GM12878 (cell line): ENCODE measurements around the gene ITGA7. TPM values are rescaled to one million over a fixed set of nuclear protein-coding genes. Genes with fewer than 3 reads are reported as not detected.

ENCODE experiments used
- ATAC-seq: fragments of 200-7000 bp; cut with Tn5 transposase; 3 replicates; pipeline ENCODE4 v1.9.1; 2020; ENCODE audit warnings: mild to moderate bottlenecking, moderate library complexity
- BruUV-seq: library from RNA; stranded (reverse); fragments of 400-500 nt; replicated peaks from 2 replicates; lab custom pipeline; 2021; lab: Mats Ljungman, UMichigan
- CTCF ChIA-PET: fragments of 300-600 bp; sonication (Branson Sonifier 250); formaldehyde crosslinking; extraction: SDS; loops from one replicate; lab custom pipeline; 2021; ENCODE audit warnings: inconsistent platforms; lab: Yijun Ruan, JAX
- POLR2A ChIA-PET: fragments of 350-600 bp; formaldehyde crosslinking; extraction: SDS; loops from one replicate; lab custom pipeline; 2021; ENCODE audit warnings: inconsistent platforms; lab: Charles Lee
- RAD21 ChIA-PET: fragments of 300-600 bp; sonication (Branson Sonifier 250); formaldehyde crosslinking; loops from one replicate; lab custom pipeline; 2023; ENCODE audit warnings: antibody characterized with exemption; ENCODE audit not compliant: unreplicated experiment; lab: Charles Lee
- SMC1A ChIA-PET: fragments of 300-600 bp; sonication (Branson Sonifier 250); formaldehyde crosslinking; loops from one replicate; lab custom pipeline; 2023; ENCODE audit not compliant: unreplicated experiment, uncharacterized antibody; lab: Charles Lee
- DNase-seq: peaks from one replicate; pipeline ENCODE4 v3.0.0-alpha.2; 2011; ENCODE audit warnings: low read depth, low spot score
- FAIRE-seq: peaks from 3 replicates; lab custom pipeline; 2011; peaks lifted over from hg19 to GRCh38; lab: Jason Lieb, UNC
- H2AFZ ChIP-seq: 2 replicates; pipeline ENCODE4 v1.6.0; 2011; ENCODE audit warnings: low read depth, low read length, control low read depth; ENCODE audit not compliant: control insufficient read depth
- H3K27ac ChIP-seq: 2 replicates; pipeline ENCODE4 v1.5.1; 2011; ENCODE audit warnings: control low read depth; ENCODE audit not compliant: control insufficient read depth, insufficient read depth
- H3K27me3 ChIP-seq, 2 experiments: replicated peaks in 1 of 2; 2 replicates each; pipeline versions ENCODE4 v1.6.0 to v1.6.1; 2011; ENCODE audit warnings: low read length in 1 of 2; ENCODE audit not compliant: control insufficient read depth in 2 of 2, insufficient read depth in 2 of 2
- H3K36me3 ChIP-seq, 2 experiments: 2 replicates each; pipeline ENCODE4 v1.5.1; 2011; ENCODE audit warnings: low read length in 1 of 2; ENCODE audit not compliant: control insufficient read depth in 2 of 2, insufficient read depth in 2 of 2
- H3K4me1 ChIP-seq: 2 replicates; pipeline ENCODE4 v1.6.1; 2011; ENCODE audit warnings: mild to moderate bottlenecking, low read length, moderate library complexity, mixed read lengths; ENCODE audit not compliant: control insufficient read depth, insufficient read depth
- H3K4me2 ChIP-seq: 2 replicates; pipeline ENCODE4 v1.6.0; 2011; ENCODE audit warnings: control low read depth; ENCODE audit not compliant: control insufficient read depth, insufficient read depth
- H3K4me3 ChIP-seq: fragments of 200-600 bp; sonication (generic); 2 replicates; pipeline ENCODE4 v1.5.1; 2016
- H3K79me2 ChIP-seq: 2 replicates; pipeline ENCODE4 v1.6.0; 2011; ENCODE audit warnings: low read length; ENCODE audit not compliant: control insufficient read depth, insufficient read depth
- H3K9ac ChIP-seq: 2 replicates; pipeline ENCODE4 v1.8.0; 2011; ENCODE audit warnings: low read length, control low read depth, mixed read lengths; ENCODE audit not compliant: control insufficient read depth, insufficient read depth
- H3K9me3 ChIP-seq: replicated peaks from 3 replicates; pipeline ENCODE4 v1.5.1; 2011; ENCODE audit warnings: mild to moderate bottlenecking, low read length; ENCODE audit not compliant: control insufficient read depth, insufficient read depth
- H4K20me1 ChIP-seq: 2 replicates; pipeline ENCODE4 v1.6.0; 2011; ENCODE audit not compliant: control insufficient read depth, insufficient read depth
- CBFB ChIP-seq: IDR thresholded peaks from 2 replicates; pipeline ENCODE4 v1.6.1; 2016; ENCODE audit warnings: antibody characterized with exemption, low read depth
- MEF2A ChIP-seq: IDR thresholded peaks from 2 replicates; pipeline ENCODE4 v1.6.1; 2011; ENCODE audit warnings: low read depth, mild to moderate bottlenecking, low read length, moderate library complexity; ENCODE audit not compliant: insufficient read depth
- NFIC ChIP-seq: IDR thresholded peaks from 2 replicates; pipeline ENCODE4 v1.6.1; 2012; ENCODE audit warnings: low read depth, mild to moderate bottlenecking, inconsistent platforms, low read length, moderate library complexity
- RAD51 ChIP-seq: fragments of 450-650 bp; IDR thresholded peaks from 2 replicates; pipeline ENCODE4 v1.6.1; 2016; ENCODE audit warnings: moderate library complexity, mild to moderate bottlenecking, inconsistent platforms
- WGBS: methylation state at CpG from one replicate; pipeline ENCODE4 v1.1.6; 2016; ENCODE audit warnings: low lambda C conversion rate; ENCODE audit not compliant: insufficient replicate concordance, insufficient coverage; ENCODE audit errors: missing lambda C conversion rate; 5-methylcytosine and 5-hydroxymethylcytosine counted together
- in situ Hi-C: fragments of 300-500 bp; cut with MboI; formaldehyde crosslinking; loops from 9 replicates; pipeline ENCODE4 v1.14.3; 2018; ENCODE audit warnings: mixed read lengths
- intact Hi-C: fragments of 100-400 bp; cut with micrococcal nuclease; formaldehyde crosslinking; loops from one replicate; pipeline ENCODE4 v1.14.2; 2022; ENCODE audit not compliant: unreplicated experiment
- polyA plus RNA-seq, 11 experiments: library from polyadenylated mRNA; depleted of rRNA in 4 of 11; unstranded in 6 of 11; stranded (reverse) in 5 of 11; fragments of >200 nt; fragmentation: Nextera tagmentation in 4 of 11; fragmentation: Illumina TruSeq in 1 of 11; extraction: Ambion mirVana in 4 of 11; extraction: Trizol in 1 of 11; gene quantifications; 1 replicate in 1 of 11; 2 replicates in 10 of 11; pipeline versions ENCODE4 v1.2.1 to v1.2.3, GENCODE V29; 2011 to 2016; ENCODE audit warnings: inconsistent platforms in 2 of 11, missing spikeins in 2 of 11, low read depth in 1 of 11
- total RNA-seq, 4 experiments: library from RNA; depleted of rRNA in 3 of 4; stranded (reverse); fragments of >200 nt in 3 of 4; fragmentation: Illumina TruSeq in 1 of 4; extraction: Trizol in 1 of 4; gene quantifications; 2 replicates each; pipeline versions ENCODE4 v1.2.1 to v1.2.3, GENCODE V29; 2013 to 2021
- TF ChIP-seq, protein P1 (sequence below): fragments of 450-650 bp; IDR thresholded peaks from 2 replicates; pipeline ENCODE4 v1.6.1; 2017; ENCODE audit warnings: mild to moderate bottlenecking, moderate library complexity
- TF ChIP-seq, protein P2 (sequence below): fragments of 150-350 bp; IDR thresholded peaks from 2 replicates; pipeline ENCODE4 v1.6.1; 2016; ENCODE audit warnings: low read depth, low read length
- TF ChIP-seq, protein P3 (sequence below): fragments of 450-650 bp; IDR thresholded peaks from 2 replicates; pipeline ENCODE4 v1.6.1; 2017; ENCODE audit warnings: mild to moderate bottlenecking, low read depth, inconsistent platforms; ENCODE audit not compliant: poor library complexity, severe bottlenecking
- TF ChIP-seq, protein P4 (sequence below): IDR thresholded peaks from 2 replicates; pipeline ENCODE4 v1.6.1; 2011; ENCODE audit warnings: low read depth, mild to moderate bottlenecking, low read length, moderate library complexity, borderline replicate concordance; ENCODE audit errors: extremely low read depth
- TF ChIP-seq, protein P5 (sequence below): fragments of 450-650 bp; IDR thresholded peaks from 2 replicates; pipeline ENCODE4 v1.6.1; 2018; ENCODE audit warnings: mild to moderate bottlenecking, low read depth, moderate library complexity; ENCODE audit not compliant: partially characterized antibody

Gene ITGA7
- total and polyA plus RNA-seq, 10 of the 15 experiments (the other 5 are each of a cell fraction or from before 2014, with no cell fraction given) = 0.18 to 5.1 (median 1.5) TPM

DNA sequence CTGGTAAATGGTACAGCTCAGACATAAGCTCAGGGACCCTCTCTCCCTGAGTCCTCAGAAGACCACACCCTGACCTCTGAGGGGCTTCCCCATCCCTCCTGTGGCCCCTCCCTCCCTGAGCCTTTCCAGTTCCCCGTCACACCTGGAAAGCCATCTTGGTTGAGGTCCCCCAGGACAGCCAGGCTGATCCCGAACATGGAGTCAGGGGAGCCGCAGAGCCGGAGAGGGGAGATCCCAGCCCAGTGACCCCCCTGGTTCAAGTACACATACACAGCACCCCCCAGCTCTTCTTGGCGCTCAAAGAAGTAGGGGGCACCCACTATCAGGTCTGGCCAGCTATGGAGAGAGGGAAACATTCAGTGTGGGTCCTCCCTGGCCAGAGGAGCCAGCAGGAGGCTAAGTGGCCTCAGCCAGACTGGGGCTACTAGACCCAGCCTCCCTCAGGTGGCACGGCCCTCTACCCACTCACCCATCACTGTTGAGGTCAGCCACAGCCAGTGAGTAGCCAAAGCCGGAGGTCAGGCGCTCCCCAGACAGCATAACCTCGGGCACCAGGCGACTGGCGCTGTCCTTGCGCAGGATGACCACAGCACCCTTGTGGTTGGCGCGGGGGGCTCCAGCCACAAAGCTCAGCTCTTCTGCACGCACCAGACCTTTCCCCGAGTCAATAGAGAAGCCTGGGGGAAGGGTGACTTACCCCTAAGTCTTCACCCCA lies 9.3 kb downstream of the ITGA7 start:
- H4K20me1 ChIP-seq = no peaks in the 10 kb centered on the region
- ChIA-PET SMC1A (no interaction called here), RAD21 (no interaction called here), POLR2A (no interaction called here), CTCF (interaction anchor here (1.1 to 1.2 kb wide), 2 partner anchors 18 to 42 kb away, joined by 3 read pairs; partner anchors contain the start of gene BLOC1S1)
- DNase-seq (no peak), FAIRE-seq (no peak), ATAC-seq (no peak)
- H3K27me3 ChIP-seq = no peaks in the 10 kb centered on the region
- intact Hi-C loops (no loop called here), in situ Hi-C loops (no loop called here)
- no peak overlapping the region for H3K9ac ChIP-seq
- H3K9me3 ChIP-seq = no peaks in the 10 kb centered on the region
- no peaks in the 10 kb centered on the region for H3K79me2 ChIP-seq
- BruUV-seq = no TSS peak
- no peaks in the 10 kb centered on the region for H3K4me1 ChIP-seq
- no peaks in the 10 kb centered on the region for H3K36me3 ChIP-seq
- H3K27ac ChIP-seq = no peak overlapping the region
- WGBS = 35% methylated on average over 16 of the region's 16 CpGs
- H2AFZ ChIP-seq = no peak overlapping the region
- H3K4me3 ChIP-seq = no peak overlapping the region
- no peak overlapping the region for H3K4me2 ChIP-seq
- TF ChIP-seq, protein P1, sequence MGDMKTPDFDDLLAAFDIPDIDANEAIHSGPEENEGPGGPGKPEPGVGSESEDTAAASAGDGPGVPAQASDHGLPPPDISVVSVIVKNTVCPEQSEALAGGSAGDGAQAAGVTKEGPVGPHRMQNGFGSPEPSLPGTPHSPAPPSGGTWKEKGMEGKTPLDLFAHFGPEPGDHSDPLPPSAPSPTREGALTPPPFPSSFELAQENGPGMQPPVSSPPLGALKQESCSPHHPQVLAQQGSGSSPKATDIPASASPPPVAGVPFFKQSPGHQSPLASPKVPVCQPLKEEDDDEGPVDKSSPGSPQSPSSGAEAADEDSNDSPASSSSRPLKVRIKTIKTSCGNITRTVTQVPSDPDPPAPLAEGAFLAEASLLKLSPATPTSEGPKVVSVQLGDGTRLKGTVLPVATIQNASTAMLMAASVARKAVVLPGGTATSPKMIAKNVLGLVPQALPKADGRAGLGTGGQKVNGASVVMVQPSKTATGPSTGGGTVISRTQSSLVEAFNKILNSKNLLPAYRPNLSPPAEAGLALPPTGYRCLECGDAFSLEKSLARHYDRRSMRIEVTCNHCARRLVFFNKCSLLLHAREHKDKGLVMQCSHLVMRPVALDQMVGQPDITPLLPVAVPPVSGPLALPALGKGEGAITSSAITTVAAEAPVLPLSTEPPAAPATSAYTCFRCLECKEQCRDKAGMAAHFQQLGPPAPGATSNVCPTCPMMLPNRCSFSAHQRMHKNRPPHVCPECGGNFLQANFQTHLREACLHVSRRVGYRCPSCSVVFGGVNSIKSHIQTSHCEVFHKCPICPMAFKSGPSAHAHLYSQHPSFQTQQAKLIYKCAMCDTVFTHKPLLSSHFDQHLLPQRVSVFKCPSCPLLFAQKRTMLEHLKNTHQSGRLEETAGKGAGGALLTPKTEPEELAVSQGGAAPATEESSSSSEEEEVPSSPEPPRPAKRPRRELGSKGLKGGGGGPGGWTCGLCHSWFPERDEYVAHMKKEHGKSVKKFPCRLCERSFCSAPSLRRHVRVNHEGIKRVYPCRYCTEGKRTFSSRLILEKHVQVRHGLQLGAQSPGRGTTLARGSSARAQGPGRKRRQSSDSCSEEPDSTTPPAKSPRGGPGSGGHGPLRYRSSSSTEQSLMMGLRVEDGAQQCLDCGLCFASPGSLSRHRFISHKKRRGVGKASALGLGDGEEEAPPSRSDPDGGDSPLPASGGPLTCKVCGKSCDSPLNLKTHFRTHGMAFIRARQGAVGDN = no peak
- TF ChIP-seq, protein P2, sequence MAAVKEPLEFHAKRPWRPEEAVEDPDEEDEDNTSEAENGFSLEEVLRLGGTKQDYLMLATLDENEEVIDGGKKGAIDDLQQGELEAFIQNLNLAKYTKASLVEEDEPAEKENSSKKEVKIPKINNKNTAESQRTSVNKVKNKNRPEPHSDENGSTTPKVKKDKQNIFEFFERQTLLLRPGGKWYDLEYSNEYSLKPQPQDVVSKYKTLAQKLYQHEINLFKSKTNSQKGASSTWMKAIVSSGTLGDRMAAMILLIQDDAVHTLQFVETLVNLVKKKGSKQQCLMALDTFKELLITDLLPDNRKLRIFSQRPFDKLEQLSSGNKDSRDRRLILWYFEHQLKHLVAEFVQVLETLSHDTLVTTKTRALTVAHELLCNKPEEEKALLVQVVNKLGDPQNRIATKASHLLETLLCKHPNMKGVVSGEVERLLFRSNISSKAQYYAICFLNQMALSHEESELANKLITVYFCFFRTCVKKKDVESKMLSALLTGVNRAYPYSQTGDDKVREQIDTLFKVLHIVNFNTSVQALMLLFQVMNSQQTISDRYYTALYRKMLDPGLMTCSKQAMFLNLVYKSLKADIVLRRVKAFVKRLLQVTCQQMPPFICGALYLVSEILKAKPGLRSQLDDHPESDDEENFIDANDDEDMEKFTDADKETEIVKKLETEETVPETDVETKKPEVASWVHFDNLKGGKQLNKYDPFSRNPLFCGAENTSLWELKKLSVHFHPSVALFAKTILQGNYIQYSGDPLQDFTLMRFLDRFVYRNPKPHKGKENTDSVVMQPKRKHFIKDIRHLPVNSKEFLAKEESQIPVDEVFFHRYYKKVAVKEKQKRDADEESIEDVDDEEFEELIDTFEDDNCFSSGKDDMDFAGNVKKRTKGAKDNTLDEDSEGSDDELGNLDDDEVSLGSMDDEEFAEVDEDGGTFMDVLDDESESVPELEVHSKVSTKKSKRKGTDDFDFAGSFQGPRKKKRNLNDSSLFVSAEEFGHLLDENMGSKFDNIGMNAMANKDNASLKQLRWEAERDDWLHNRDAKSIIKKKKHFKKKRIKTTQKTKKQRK = no peak
- TF ChIP-seq NFIC (no peak), MEF2A (no peak), CBFB (no peak), RAD51 (no peak)
- TF ChIP-seq, protein P3, sequence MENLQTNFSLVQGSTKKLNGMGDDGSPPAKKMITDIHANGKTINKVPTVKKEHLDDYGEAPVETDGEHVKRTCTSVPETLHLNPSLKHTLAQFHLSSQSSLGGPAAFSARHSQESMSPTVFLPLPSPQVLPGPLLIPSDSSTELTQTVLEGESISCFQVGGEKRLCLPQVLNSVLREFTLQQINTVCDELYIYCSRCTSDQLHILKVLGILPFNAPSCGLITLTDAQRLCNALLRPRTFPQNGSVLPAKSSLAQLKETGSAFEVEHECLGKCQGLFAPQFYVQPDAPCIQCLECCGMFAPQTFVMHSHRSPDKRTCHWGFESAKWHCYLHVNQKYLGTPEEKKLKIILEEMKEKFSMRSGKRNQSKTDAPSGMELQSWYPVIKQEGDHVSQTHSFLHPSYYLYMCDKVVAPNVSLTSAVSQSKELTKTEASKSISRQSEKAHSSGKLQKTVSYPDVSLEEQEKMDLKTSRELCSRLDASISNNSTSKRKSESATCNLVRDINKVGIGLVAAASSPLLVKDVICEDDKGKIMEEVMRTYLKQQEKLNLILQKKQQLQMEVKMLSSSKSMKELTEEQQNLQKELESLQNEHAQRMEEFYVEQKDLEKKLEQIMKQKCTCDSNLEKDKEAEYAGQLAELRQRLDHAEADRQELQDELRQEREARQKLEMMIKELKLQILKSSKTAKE = no peak
- TF ChIP-seq, protein P4, sequence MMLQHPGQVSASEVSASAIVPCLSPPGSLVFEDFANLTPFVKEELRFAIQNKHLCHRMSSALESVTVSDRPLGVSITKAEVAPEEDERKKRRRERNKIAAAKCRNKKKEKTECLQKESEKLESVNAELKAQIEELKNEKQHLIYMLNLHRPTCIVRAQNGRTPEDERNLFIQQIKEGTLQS = no peak
- TF ChIP-seq, protein P5, sequence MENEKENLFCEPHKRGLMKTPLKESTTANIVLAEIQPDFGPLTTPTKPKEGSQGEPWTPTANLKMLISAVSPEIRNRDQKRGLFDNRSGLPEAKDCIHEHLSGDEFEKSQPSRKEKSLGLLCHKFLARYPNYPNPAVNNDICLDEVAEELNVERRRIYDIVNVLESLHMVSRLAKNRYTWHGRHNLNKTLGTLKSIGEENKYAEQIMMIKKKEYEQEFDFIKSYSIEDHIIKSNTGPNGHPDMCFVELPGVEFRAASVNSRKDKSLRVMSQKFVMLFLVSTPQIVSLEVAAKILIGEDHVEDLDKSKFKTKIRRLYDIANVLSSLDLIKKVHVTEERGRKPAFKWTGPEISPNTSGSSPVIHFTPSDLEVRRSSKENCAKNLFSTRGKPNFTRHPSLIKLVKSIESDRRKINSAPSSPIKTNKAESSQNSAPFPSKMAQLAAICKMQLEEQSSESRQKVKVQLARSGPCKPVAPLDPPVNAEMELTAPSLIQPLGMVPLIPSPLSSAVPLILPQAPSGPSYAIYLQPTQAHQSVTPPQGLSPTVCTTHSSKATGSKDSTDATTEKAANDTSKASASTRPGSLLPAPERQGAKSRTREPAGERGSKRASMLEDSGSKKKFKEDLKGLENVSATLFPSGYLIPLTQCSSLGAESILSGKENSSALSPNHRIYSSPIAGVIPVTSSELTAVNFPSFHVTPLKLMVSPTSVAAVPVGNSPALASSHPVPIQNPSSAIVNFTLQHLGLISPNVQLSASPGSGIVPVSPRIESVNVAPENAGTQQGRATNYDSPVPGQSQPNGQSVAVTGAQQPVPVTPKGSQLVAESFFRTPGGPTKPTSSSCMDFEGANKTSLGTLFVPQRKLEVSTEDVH = no peak
